ENCODE results near the gene TAF8.

DNA sequence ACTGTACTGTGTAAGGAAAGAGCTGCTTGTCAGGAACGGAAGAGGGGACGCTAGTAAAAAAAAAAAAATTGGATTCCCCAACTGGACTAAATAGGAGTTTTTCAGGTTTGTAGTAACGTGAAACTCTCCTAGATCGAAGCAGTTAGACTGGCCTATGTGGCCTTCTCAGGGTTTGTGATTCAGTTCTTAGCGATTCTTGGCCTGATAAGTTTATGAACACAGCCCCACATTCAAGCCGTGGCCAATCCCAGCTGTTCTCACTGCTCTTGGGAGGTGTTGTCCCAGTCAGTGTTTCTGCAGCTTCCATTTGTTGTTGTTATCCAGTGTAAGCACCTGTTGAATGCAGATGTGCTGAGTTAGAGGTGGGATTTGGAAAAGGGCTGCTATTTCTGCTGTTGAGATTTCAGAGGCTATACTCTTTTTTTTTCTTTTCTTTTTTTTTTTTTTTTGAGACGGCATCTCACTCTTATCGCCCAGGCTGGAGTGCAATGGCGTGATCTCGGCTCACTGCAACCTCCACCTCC lies 29.7 kb downstream of the TAF8 start:
- TF ChIP-seq, protein P1, sequence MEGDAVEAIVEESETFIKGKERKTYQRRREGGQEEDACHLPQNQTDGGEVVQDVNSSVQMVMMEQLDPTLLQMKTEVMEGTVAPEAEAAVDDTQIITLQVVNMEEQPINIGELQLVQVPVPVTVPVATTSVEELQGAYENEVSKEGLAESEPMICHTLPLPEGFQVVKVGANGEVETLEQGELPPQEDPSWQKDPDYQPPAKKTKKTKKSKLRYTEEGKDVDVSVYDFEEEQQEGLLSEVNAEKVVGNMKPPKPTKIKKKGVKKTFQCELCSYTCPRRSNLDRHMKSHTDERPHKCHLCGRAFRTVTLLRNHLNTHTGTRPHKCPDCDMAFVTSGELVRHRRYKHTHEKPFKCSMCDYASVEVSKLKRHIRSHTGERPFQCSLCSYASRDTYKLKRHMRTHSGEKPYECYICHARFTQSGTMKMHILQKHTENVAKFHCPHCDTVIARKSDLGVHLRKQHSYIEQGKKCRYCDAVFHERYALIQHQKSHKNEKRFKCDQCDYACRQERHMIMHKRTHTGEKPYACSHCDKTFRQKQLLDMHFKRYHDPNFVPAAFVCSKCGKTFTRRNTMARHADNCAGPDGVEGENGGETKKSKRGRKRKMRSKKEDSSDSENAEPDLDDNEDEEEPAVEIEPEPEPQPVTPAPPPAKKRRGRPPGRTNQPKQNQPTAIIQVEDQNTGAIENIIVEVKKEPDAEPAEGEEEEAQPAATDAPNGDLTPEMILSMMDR (IDR thresholded peaks at IDR 0.05; ENCODE audit: low read length), result no peak
- no peak for TF ChIP-seq EZH2 (IDR thresholded peaks at IDR 0.05; ENCODE audit: borderline replicate concordance, low read length)

Measured in OCI-LY1 (cell line).